Ovary (tissue), 9 donors: Measurements from ENCODE around the gene EEF2K. TPM values are rescaled to one million over a fixed set of nuclear protein-coding genes. Genes with fewer than 3 reads are reported as not detected.

Experiments
- DNase-seq, 5 donors: peaks; one replicate each; pipeline ENCODE4 v3.0.0-alpha.2; 2019 to 2020
- H3K27ac ChIP-seq, 2 donors: fragments of 200-600 bp; one replicate each; pipeline versions ENCODE4 v1.5.1 to v1.8.0; 2019 to 2022
- H3K27me3 ChIP-seq: fragments of 200-600 bp; one replicate; pipeline ENCODE4 v1.8.0; 2022
- H3K36me3 ChIP-seq: fragments of 200-600 bp; sonication (generic); one replicate; pipeline ENCODE4 v1.5.1; 2019
- H3K4me1 ChIP-seq: one replicate; pipeline ENCODE4 v1.8.1; 2013; ENCODE audit warnings: mild to moderate bottlenecking, moderate library complexity; ENCODE audit not compliant: insufficient read depth
- H3K4me3 ChIP-seq: fragments of 200-600 bp; sonication (generic); one replicate; pipeline ENCODE4 v1.5.1; 2017
- H3K9me3 ChIP-seq, 2 donors: fragments of 200-600 bp in 1 of 2; sonication (generic) in 1 of 2; one replicate each; pipeline versions ENCODE4 v1.5.1 to v1.8.1; 2013 to 2019; ENCODE audit warnings: mild to moderate bottlenecking in 1 of 2, moderate library complexity in 1 of 2
- CTCF ChIP-seq, 3 donors: fragments of 450-650 bp in 2 of 3; fragments of 200-600 bp in 1 of 3; IDR thresholded peaks; one replicate each; pipeline versions ENCODE4 v1.5.1 to v1.8.0; 2016 to 2022; ENCODE audit warnings: antibody characterized with exemption in 3 of 3, mild to moderate bottlenecking in 1 of 3
- EP300 ChIP-seq: sonication (generic); formaldehyde crosslinking; IDR thresholded peaks from one replicate; pipeline ENCODE4 v1.6.1; 2017; ENCODE audit warnings: antibody characterized with exemption
- POLR2A ChIP-seq: fragments of 450-650 bp; IDR thresholded peaks from one replicate; pipeline ENCODE4 v1.6.1; 2017; ENCODE audit warnings: antibody characterized with exemption, mild to moderate bottlenecking, moderate library complexity
- WGBS, 3 donors: extraction: QIAGEN DNeasy Blood & Tissue Kit in 1 of 3; methylation state at CpG; one replicate each; pipeline versions ENCODE4 v1.1.5 to v1.1.7; 2013 to 2017; 5-methylcytosine and 5-hydroxymethylcytosine counted together
- intact Hi-C, 4 donors: fragments of 100-400 bp; cut with DNase I; formaldehyde crosslinking; loops; one replicate each; pipeline versions ENCODE4 v1.11.0 to v1.15.1; 2022 to 2023
- polyA plus RNA-seq, 2 donors: library from polyadenylated mRNA; stranded (reverse); fragments of 200-250 nt in 1 of 2; fragments of 350-450 nt in 1 of 2; fragmentation: Illumina TruSeq in 1 of 2; extraction: RNeasy Lipid Tissue Mini Kit (QIAGEN cat#74804) in 1 of 2; gene quantifications; one replicate each; pipeline ENCODE4 v1.2.3, GENCODE V29; 2013 to 2014
- total RNA-seq, 7 donors: library from RNA; depleted of rRNA in 2 of 7; stranded (reverse); fragments of >200 nt in 2 of 7; fragmentation: NEBNext Ultra II Directional in 3 of 7; extraction: Animal tissue kit (Norgen Biotek cat#: 25700) in 3 of 7; gene quantifications; one replicate each; pipeline versions ENCODE4 v1.1.0 to v1.2.4, GENCODE V29; 2016 to 2023
- donor health status: DM: no; HTN: no; CAD: no; lungs with moderate emphysema.
- donor health status: DM: no; HTN: no; CAD: no.
- donor health status: Bipolar disorder and iron deficiency.
- donor health status: DM: yes; HTN: yes; CAD: no.
- donor health status: DM: no; HTN: no; CAD: no.
- donor health status: DM: yes; HTN: yes; CAD: no.

Gene EEF2K
- total and polyA plus RNA-seq, 9 donors = 8.1 to 37.6 (median 26.0) TPM

- intact Hi-C loops = no loop called here
- H3K4me3 ChIP-seq = no peak overlapping the region
- TF ChIP-seq CTCF (IDR thresholded peaks at IDR 0.05) (no peak), EP300 (no peak)
- no peak for DNase-seq
- 87 to 91% (median 88%) methylated on average over 14 of the region's 14 CpGs for WGBS, 3 donors
- no peaks in the 10 kb centered on the region for H3K9me3 ChIP-seq
- no peak overlapping the region for H3K27ac ChIP-seq
- no peaks in the 10 kb centered on the region for H3K4me1 ChIP-seq
- no peaks in the 10 kb centered on the region for H3K27me3 ChIP-seq
- no peaks in the 10 kb centered on the region for H3K36me3 ChIP-seq
These were observed 33.2 kb downstream of the EEF2K start for GRCh38 chr16:22239131-22239805.

GRCh38 chr16:22240023-22240710 is 34.1 kb downstream of the EEF2K start:
- no peak overlapping the region for H3K27ac ChIP-seq
- DNase-seq = no peak
- no peak overlapping the region for H3K4me3 ChIP-seq
- no peaks in the 10 kb centered on the region for H3K36me3 ChIP-seq
- TF ChIP-seq CTCF (IDR thresholded peaks at IDR 0.05) (no peak), EP300 (no peak), POLR2A (no peak)
- intact Hi-C loops = no loop called here
- H3K9me3 ChIP-seq = no peaks in the 10 kb centered on the region
- no peaks in the 10 kb centered on the region for H3K4me1 ChIP-seq
- no peaks in the 10 kb centered on the region for H3K27me3 ChIP-seq
- 45 to 59% (median 47%) methylated on average over 3 of the region's 3 CpGs for WGBS, 3 donors

- WGBS, 3 donors = 84 to 92% (median 91%) methylated on average over 6 of the region's 6 CpGs
- peaks cover 0 to 5% of the 10 kb centered on the region in 2 donors for H3K9me3 ChIP-seq
- no peaks in the 10 kb centered on the region for H3K36me3 ChIP-seq
- H3K27ac ChIP-seq = no peak overlapping the region
- TF ChIP-seq CTCF (IDR thresholded peaks at IDR 0.05) (no peak), POLR2A (no peak), EP300 (no peak)
- no peaks in the 10 kb centered on the region for H3K4me1 ChIP-seq
- no peaks in the 10 kb centered on the region for H3K27me3 ChIP-seq
- intact Hi-C loops = no loop called here
- no peak overlapping the region for H3K4me3 ChIP-seq
- DNase-seq = no peak
These were observed 44.4 kb downstream of the EEF2K start for GRCh38 chr16:22250522-22250921.

GRCh38 chr16:22252317-22252716 is 46.2 kb downstream of the EEF2K start:
- Histone ChIP-seq H3K9me3 (peaks cover 0 to 6% of the 10 kb centered on the region in 2 donors), H3K36me3 (no peaks in the 10 kb centered on the region), H3K4me3 (no peak overlapping the region), H3K27me3 (no peaks in the 10 kb centered on the region), H3K4me1 (no peaks in the 10 kb centered on the region), H3K27ac (no peak overlapping the region)
- intact Hi-C loops = no loop called here
- 73 to 86% (median 74%) methylated on average over 5 of the region's 5 CpGs for WGBS, 3 donors
- DNase-seq = no peak
- TF ChIP-seq POLR2A (no peak), EP300 (no peak), CTCF (IDR thresholded peaks at IDR 0.05) (no peak)
